ENCODE data around the gene SDHC.

Gene SDHC

GRCh38 chr1:161314201-161314981, at the start of gene SDHC:
Gene SDHC (plus strand): TSS chr1:161314381. CDS start chr1:161314406, 25 bp downstream.
- H3K9me3 ChIP-seq (ENCODE audit: control insufficient read depth, insufficient read depth, low read depth, low read length) = no peaks in the 10 kb centered on the region
- peaks cover 1 to 2% of the 10 kb centered on the region in 2 experiments; a peak in 2 of 3 replicates for H3K36me3 ChIP-seq (ENCODE audit: control insufficient read depth in 2 of 2, insufficient read depth in 1 of 2, low read length in 2 of 2)
- peak within 1 kb of the TSS; percentile 69 for H3K27ac ChIP-seq (ENCODE audit: extremely low read depth, low read depth, low read length)
- H3K4me1 ChIP-seq (ENCODE audit: control insufficient read depth, insufficient read depth, low read length) = 0 out of 2 replicates have a peak, but pooled peaks cover 4% of the 10 kb centered on the region
- ChIA-PET POLR2A (interaction anchor here (0.6 to 2.4 kb wide), 10 partner anchors 8 to 156 kb away, joined by 3 to 11 read pairs (median 4); partner anchors contain the start of genes PCP4L1 and TOMM40L), CTCF (interaction anchor here (0.6 to 2.0 kb wide), 10 partner anchors 12 to 112 kb away, joined by 3 to 9 read pairs (median 3); partner anchors contain the start of genes CFAP126, NDUFS2 and TOMM40L)
- H3K4me3 ChIP-seq (ENCODE audit: low read depth, low read length) = peak within 1 kb of the TSS; percentile 92
- TF ChIP-seq ZNF837 (tag by site-specific recombination; IDR thresholded peaks at IDR 0.05) (no peak), ZNF221 (tag by site-specific recombination; IDR thresholded peaks at IDR 0.05; ENCODE audit: borderline replicate concordance) (no peak), ZBTB21 (tag by site-specific recombination; IDR thresholded peaks at IDR 0.05) (peak; percentile 57; the same call in 1 of the 2 replicates), PRDM10 (tag by site-specific recombination; IDR thresholded peaks at IDR 0.05) (peak; percentile 76), ZEB2 (tag by site-specific recombination; IDR thresholded peaks at IDR 0.05) (peak; percentile 62; the same call in 1 of the 2 replicates), ZNF280C (tag by site-specific recombination; IDR thresholded peaks at IDR 0.05) (no peak), ZNF585B (tag by site-specific recombination; IDR thresholded peaks at IDR 0.05) (no peak), ZNF366 (tag by site-specific recombination; conservative IDR thresholded peaks at IDR 0.05) (no peak), ZNF169 (tag by site-specific recombination; IDR thresholded peaks at IDR 0.05) (no peak), ZNF248 (tag by site-specific recombination; IDR thresholded peaks at IDR 0.05) (no peak), ZNF560 (tag by site-specific recombination; IDR thresholded peaks at IDR 0.05; ENCODE audit: borderline replicate concordance) (no peak), ZNF175 (tag by site-specific recombination; IDR thresholded peaks at IDR 0.05) (no peak), ZNF324 (tag by site-specific recombination; IDR thresholded peaks at IDR 0.05) (0 out of 2 replicates have a peak, but pooled peaks have one; percentile 46), ZNF791 (tag by site-specific recombination; IDR thresholded peaks at IDR 0.05) (no peak), CTCF (tag by site-specific recombination; IDR thresholded peaks at IDR 0.05) (peak; percentile 63), ZNF174 (tag by site-specific recombination; IDR thresholded peaks at IDR 0.05) (no peak), ZXDB (tag by site-specific recombination; IDR thresholded peaks at IDR 0.05) (peak; percentile 76), OVOL3 (tag by site-specific recombination; IDR thresholded peaks at IDR 0.05) (no peak), ZNF623 (tag by site-specific recombination; IDR thresholded peaks at IDR 0.05) (no peak), HOXC10 (CRISPR knock-in tag; IDR thresholded peaks at IDR 0.05) (no peak), GLI2 (tag by site-specific recombination; IDR thresholded peaks at IDR 0.05; ENCODE audit: borderline replicate concordance, low read depth) (no peak), SP7 (tag by site-specific recombination; IDR thresholded peaks at IDR 0.05) (peak; percentile 55; the same call in 1 of the 2 replicates), ZNF792 (tag by site-specific recombination; IDR thresholded peaks at IDR 0.05) (no peak), YY1 (tag by site-specific recombination; IDR thresholded peaks at IDR 0.05) (peak; percentile 78), BCL11A (tag by site-specific recombination; IDR thresholded peaks at IDR 0.05; ENCODE audit: low read depth) (no peak; the same call in 1 of the 2 replicates), ZNF48 (tag by site-specific recombination; IDR thresholded peaks at IDR 0.05) (no peak), ZNF19 (tag by site-specific recombination; IDR thresholded peaks at IDR 0.05; ENCODE audit: low read depth) (no peak), ZBTB10 (tag by site-specific recombination; IDR thresholded peaks at IDR 0.05) (peak; percentile 75), TRIM28 (IDR thresholded peaks at IDR 0.05; ENCODE audit: borderline replicate concordance, low read length) (peak; percentile 31; the same call in 1 of the 2 replicates)
